Naive thymus-derived CD8-positive, alpha-beta T cell (primary cell): ENCODE results near the gene ATP9B. TPM values are rescaled to one million over a fixed set of nuclear protein-coding genes. Genes with fewer than 3 reads are reported as not detected.

Source experiments
- ATAC-seq, 2 donors: fragments of 150-1000 bp; cut with Tn5 transposase in 1 of 2; sonication (Bioruptor Pico), chemical (Tn5 transposase) in 1 of 2; 1 replicate in 1 of 2; 2 replicates in 1 of 2; pipeline ENCODE4 v1.10.0; 2021; ENCODE audit warnings: mild to moderate bottlenecking in 2 of 2, moderate library complexity in 2 of 2
- POLR2A ChIA-PET: fragments of 350-600 bp; sonication (Branson Sonifier 250); formaldehyde crosslinking; loops from one replicate; lab custom pipeline; 2021; ENCODE audit warnings: antibody characterized with exemption; lab: Charles Lee
- DNase-seq, 10 donors: peaks; one replicate each; pipeline versions ENCODE4 v3.0.0 to v3.0.0-alpha.2; 2020 to 2022
- H3K27ac Mint-ChIP-seq, 10 donors: one replicate each; pipeline ENCODE4 v1.8.0; 2020 to 2022; ENCODE audit warnings: mild to moderate bottlenecking in 10 of 10, mixed read lengths in 10 of 10, moderate library complexity in 4 of 10, inconsistent platforms in 1 of 10
- H3K27me3 Mint-ChIP-seq, 5 donors: one replicate each; pipeline ENCODE4 v1.8.0; 2021 to 2022; ENCODE audit warnings: mixed read lengths in 5 of 5
- H3K36me3 Mint-ChIP-seq, 3 donors: one replicate each; pipeline ENCODE4 v1.8.0; 2020 to 2022; ENCODE audit warnings: mixed read lengths in 3 of 3, mild to moderate bottlenecking in 2 of 3, inconsistent platforms in 1 of 3
- H3K4me1 Mint-ChIP-seq, 4 donors: one replicate each; pipeline ENCODE4 v1.8.0; 2021 to 2022; ENCODE audit warnings: mixed read lengths in 4 of 4
- H3K4me3 Mint-ChIP-seq, 10 donors: one replicate each; pipeline ENCODE4 v1.8.0; 2020 to 2022; ENCODE audit warnings: mild to moderate bottlenecking in 10 of 10, mixed read lengths in 10 of 10, moderate library complexity in 6 of 10, inconsistent platforms in 1 of 10
- H3K9me3 Mint-ChIP-seq, 9 donors: one replicate each; pipeline ENCODE4 v1.8.0; 2020 to 2022; ENCODE audit warnings: mixed read lengths in 9 of 9, mild to moderate bottlenecking in 3 of 9, inconsistent platforms in 1 of 9, moderate library complexity in 1 of 9
- polyA plus RNA-seq, 3 donors: library from polyadenylated mRNA; unstranded; fragments of 300-500 nt; fragmentation: Illumina TruSeq; gene quantifications; one replicate each; pipeline ENCODE4 v1.2.3, GENCODE V29; 2021
- total RNA-seq, 8 experiments: library from RNA in 2 of 8; stranded (reverse) in 2 of 8; gene quantifications; one replicate each; pipeline ENCODE4 v1.2.3 and lab custom pipeline; 2021 to 2026

ATP9B gene
- total and polyA plus RNA-seq, 5 experiments from 2014 or later = 16.0 to 79.5 (median 18.6) TPM

GRCh38 chr18:79385708-79386341, 316.6 kb downstream of the ATP9B start:
- Mint-ChIP-seq H3K27me3 (peaks cover 0 to 10% (median 0%) of the 10 kb centered on the region in 5 donors), H3K4me1 (peaks cover 14 to 21% (median 16%) of the 10 kb centered on the region in 4 donors), H3K9me3 (no peaks in the 10 kb centered on the region), H3K36me3 (no peaks in the 10 kb centered on the region), H3K27ac (peak overlapping the region in 1 of 10 donors; percentile 24), H3K4me3 (no peak overlapping the region)
- POLR2A ChIA-PET = interaction anchor here (1.0 kb wide), 1 partner anchor 20 kb away, joined by 3 read pairs; no protein-coding TSS in a partner anchor
- DNase-seq = no peak
- ATAC-seq = no peak

DNA sequence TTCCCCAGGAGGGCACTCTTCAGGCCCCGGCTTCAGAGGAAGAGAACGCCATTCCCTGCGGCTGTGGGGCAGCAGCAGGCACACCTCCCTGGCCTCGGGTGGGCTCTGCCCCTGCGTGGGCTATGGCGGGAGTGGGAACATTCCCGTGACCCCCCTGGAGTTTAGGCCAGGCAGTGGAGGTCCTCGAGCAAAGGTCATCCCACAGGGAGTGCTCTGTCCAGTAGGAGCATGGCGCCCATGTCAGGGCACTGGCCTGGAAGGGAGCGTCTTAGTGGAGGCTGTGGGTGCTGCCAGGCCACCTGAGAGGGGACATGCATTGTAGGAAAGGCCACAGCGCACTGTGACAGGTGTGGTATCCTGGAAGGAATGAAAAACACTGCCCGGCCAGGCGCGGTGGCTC, 317.4 kb downstream of the ATP9B start:
- H3K4me1 Mint-ChIP-seq = peaks cover 14 to 21% (median 16%) of the 10 kb centered on the region in 4 donors
- H3K36me3 Mint-ChIP-seq = no peaks in the 10 kb centered on the region
- no peak for DNase-seq

DNA sequence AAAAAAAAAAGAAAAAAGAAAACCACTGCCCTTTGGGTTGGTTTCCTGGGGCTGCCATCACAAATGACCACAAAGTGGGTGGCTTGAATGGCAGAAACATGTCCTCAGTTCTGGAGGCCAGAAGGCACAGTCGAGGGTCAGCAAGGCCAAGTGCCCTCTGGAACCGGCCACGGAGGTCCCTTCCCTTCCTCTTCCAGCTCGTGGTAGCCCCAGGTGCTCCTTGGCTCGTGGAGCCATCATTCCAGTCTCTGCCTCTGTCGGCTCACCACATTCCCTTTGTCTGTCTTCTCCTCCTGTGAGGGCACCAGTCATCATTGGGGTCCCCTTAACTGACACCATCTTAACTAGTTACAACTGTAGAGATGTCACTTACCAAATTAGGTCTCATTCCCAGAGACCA, 318.0 kb downstream of the ATP9B start:
- DNase-seq = peak in 1 of 10 donors; percentile 54
- POLR2A ChIA-PET = no interaction called here
- H3K27ac Mint-ChIP-seq = peak overlapping the region in 2 of 10 donors; percentile 16 to 82

More for the DNA sequence above, 317.4 kb downstream of the ATP9B start:
- POLR2A ChIA-PET = no interaction called here
- no peaks in the 10 kb centered on the region for H3K9me3 Mint-ChIP-seq
- peaks cover 0 to 12% (median 0%) of the 10 kb centered on the region in 5 donors for H3K27me3 Mint-ChIP-seq
- H3K27ac Mint-ChIP-seq = no peak overlapping the region
- ATAC-seq = no peak
- no peak overlapping the region for H3K4me3 Mint-ChIP-seq

DNA sequence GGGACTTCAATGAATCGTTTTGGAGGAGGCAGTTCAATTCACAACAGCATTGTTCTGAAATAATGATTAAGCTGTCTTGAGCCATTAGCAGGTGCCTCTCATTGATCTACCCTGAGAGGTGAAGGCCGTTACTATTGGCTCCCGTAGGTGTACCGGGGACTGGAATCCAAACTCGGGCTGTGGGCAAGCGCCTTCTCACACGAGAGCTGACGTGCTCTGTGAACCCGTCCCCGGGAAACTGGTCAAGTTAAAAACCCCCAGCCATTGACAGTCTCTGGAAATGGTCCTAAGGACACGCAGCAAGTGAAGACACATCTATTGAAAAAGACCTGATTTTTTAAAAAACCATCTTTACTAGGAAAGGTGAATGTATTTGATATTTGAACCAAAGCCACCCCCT, 318.4 kb downstream of the ATP9B start:
- peaks cover 0 to 16% (median 0%) of the 10 kb centered on the region in 5 donors for H3K27me3 Mint-ChIP-seq
- H3K36me3 Mint-ChIP-seq = no peaks in the 10 kb centered on the region
- peaks cover 20 to 28% (median 23%) of the 10 kb centered on the region in 4 donors for H3K4me1 Mint-ChIP-seq
- ATAC-seq (no peak), DNase-seq (no peak)
- H3K4me3 Mint-ChIP-seq = peak overlapping the region in 1 of 10 donors; percentile 41
- no peaks in the 10 kb centered on the region for H3K9me3 Mint-ChIP-seq
- peak overlapping the region in 3 of 10 donors; percentile 21 to 82 (median 65) for H3K27ac Mint-ChIP-seq
- POLR2A ChIA-PET = no interaction called here

More for the DNA sequence above, 318.0 kb downstream of the ATP9B start:
- Mint-ChIP-seq H3K4me1 (peaks cover 17 to 24% (median 19%) of the 10 kb centered on the region in 4 donors), H3K4me3 (peak overlapping the region in 1 of 10 donors; percentile 41), H3K27me3 (peaks cover 0 to 14% (median 0%) of the 10 kb centered on the region in 5 donors), H3K9me3 (no peaks in the 10 kb centered on the region), H3K36me3 (no peaks in the 10 kb centered on the region)
- no peak for ATAC-seq

- Mint-ChIP-seq H3K4me1 (peaks cover 23 to 31% (median 27%) of the 10 kb centered on the region in 4 donors), H3K27ac (peak overlapping the region in 2 of 10 donors; percentile 43 to 82), H3K9me3 (no peaks in the 10 kb centered on the region), H3K27me3 (peaks cover 0 to 16% (median 0%) of the 10 kb centered on the region in 5 donors), H3K36me3 (no peaks in the 10 kb centered on the region), H3K4me3 (no peak overlapping the region)
- ATAC-seq (no peak), DNase-seq (peak in 1 of 10 donors; percentile 44)
- POLR2A ChIA-PET = interaction anchor here (0.5 to 1.5 kb wide), 2 partner anchors 10 to 12 kb away, joined by 4 read pairs; no protein-coding TSS in a partner anchor
Observed at GRCh38 chr18:79388043-79388442, 318.8 kb downstream of the ATP9B start.

DNA sequence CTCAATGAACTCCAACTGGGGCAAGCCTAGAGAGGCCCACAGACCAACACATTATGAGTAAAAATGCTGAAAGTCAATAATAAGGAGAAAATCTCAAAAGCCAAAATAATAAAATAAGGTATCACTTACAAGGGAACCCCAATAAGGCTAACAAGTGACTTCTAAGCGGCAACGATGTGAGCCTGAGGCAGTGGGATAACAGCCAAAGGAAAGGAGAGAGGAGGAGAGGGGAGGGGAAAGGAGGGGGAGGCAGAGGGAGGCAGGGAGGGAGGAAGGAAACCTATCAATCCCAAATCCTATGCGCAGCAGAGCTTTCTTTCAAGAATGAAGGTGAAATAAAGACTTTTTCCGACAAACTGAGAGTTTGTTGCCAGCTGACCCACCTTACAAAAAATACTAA, 320.5 kb downstream of the ATP9B start:
- POLR2A ChIA-PET = no interaction called here
- Mint-ChIP-seq H3K36me3 (no peaks in the 10 kb centered on the region), H3K4me3 (no peak overlapping the region), H3K9me3 (no peaks in the 10 kb centered on the region), H3K27ac (peak overlapping the region in 1 of 10 donors; percentile 15), H3K27me3 (peaks cover 0 to 16% (median 0%) of the 10 kb centered on the region in 5 donors), H3K4me1 (peaks cover 19 to 39% (median 35%) of the 10 kb centered on the region in 4 donors)
- DNase-seq = no peak
- no peak for ATAC-seq

- Mint-ChIP-seq H3K27ac (peak overlapping the region in 5 of 10 donors; percentile 35 to 91 (median 61)), H3K4me1 (peaks cover 18 to 43% (median 36%) of the 10 kb centered on the region in 4 donors), H3K36me3 (no peaks in the 10 kb centered on the region), H3K4me3 (peak overlapping the region; percentile 60 to 93 (median 72)), H3K27me3 (peaks cover 0 to 16% (median 0%) of the 10 kb centered on the region in 5 donors), H3K9me3 (no peaks in the 10 kb centered on the region)
- no peak for ATAC-seq
- peak in 1 of 10 donors; percentile 44 for DNase-seq
- POLR2A ChIA-PET = interaction anchor here (1.4 to 3.8 kb wide), 3 partner anchors 12 to 250 kb away, joined by 5 to 26 read pairs (median 9); no protein-coding TSS in a partner anchor
Observed at GRCh38 chr18:79392226-79392625, 323.0 kb downstream of the ATP9B start.

- peaks cover 0 to 14% (median 0%) of the 10 kb centered on the region in 5 donors for H3K27me3 Mint-ChIP-seq
- H3K36me3 Mint-ChIP-seq = no peaks in the 10 kb centered on the region
- H3K9me3 Mint-ChIP-seq = no peaks in the 10 kb centered on the region
- peaks cover 17 to 39% (median 30%) of the 10 kb centered on the region in 4 donors for H3K4me1 Mint-ChIP-seq
- peak overlapping the region; percentile 76 to 93 (median 88) for H3K4me3 Mint-ChIP-seq
- POLR2A ChIA-PET = interaction anchor here (0.7 to 3.8 kb wide), 5 partner anchors 11 to 286 kb away, joined by 4 to 26 read pairs (median 5); no protein-coding TSS in a partner anchor
- peak; percentile 26 to 60 for ATAC-seq
- peak overlapping the region; percentile 47 to 92 (median 82) for H3K27ac Mint-ChIP-seq
- DNase-seq = peak in 4 of 10 donors; percentile 41 to 48 (median 42)
Observed at GRCh38 chr18:79393181-79393634, 324.0 kb downstream of the ATP9B start.

GRCh38 chr18:79393635-79394533, 324.7 kb downstream of the ATP9B start:
- H3K4me1 Mint-ChIP-seq = peaks cover 16 to 45% (median 28%) of the 10 kb centered on the region in 4 donors
- H3K9me3 Mint-ChIP-seq = no peaks in the 10 kb centered on the region
- DNase-seq (peak in 9 of 10 donors; percentile 32 to 80 (median 47)), ATAC-seq (peak; percentile 20 to 26)
- no peaks in the 10 kb centered on the region for H3K36me3 Mint-ChIP-seq
- POLR2A ChIA-PET = interaction anchor here (0.7 to 3.8 kb wide), 4 partner anchors 10 to 285 kb away, joined by 4 to 26 read pairs (median 7); no protein-coding TSS in a partner anchor
- peak overlapping the region; percentile 47 to 92 (median 83) for H3K27ac Mint-ChIP-seq
- peaks cover 0 to 12% (median 0%) of the 10 kb centered on the region in 5 donors for H3K27me3 Mint-ChIP-seq
- H3K4me3 Mint-ChIP-seq = peak overlapping the region; percentile 76 to 93 (median 88)

- Mint-ChIP-seq H3K4me3 (peak overlapping the region; percentile 66 to 90 (median 86)), H3K27ac (peak overlapping the region in 9 of 10 donors; percentile 25 to 86 (median 69)), H3K36me3 (no peaks in the 10 kb centered on the region), H3K9me3 (no peaks in the 10 kb centered on the region), H3K27me3 (peaks cover 0 to 7% (median 0%) of the 10 kb centered on the region in 5 donors), H3K4me1 (peaks cover 15 to 45% (median 28%) of the 10 kb centered on the region in 4 donors)
- DNase-seq (peak; percentile 30 to 80 (median 56)), ATAC-seq (peak; percentile 29 to 36)
- POLR2A ChIA-PET = interaction anchor here (3.8 kb wide), 1 partner anchor 10 kb away, joined by 26 read pairs; no protein-coding TSS in a partner anchor
Observed at GRCh38 chr18:79394534-79395307, 325.5 kb downstream of the ATP9B start.

- POLR2A ChIA-PET = interaction anchor here (1.7 to 3.8 kb wide), 2 partner anchors 9 to 283 kb away, joined by 5 to 26 read pairs; no protein-coding TSS in a partner anchor
- H3K4me3 Mint-ChIP-seq = peak overlapping the region; percentile 66 to 90 (median 86)
- DNase-seq = no peak
Observed at GRCh38 chr18:79395308-79395640, 326.1 kb downstream of the ATP9B start.

More at GRCh38 chr18:79395308-79395640, 326.1 kb downstream of the ATP9B start:
- Mint-ChIP-seq H3K27ac (peak overlapping the region in 2 of 10 donors; percentile 25 to 76), H3K36me3 (no peaks in the 10 kb centered on the region), H3K4me1 (peaks cover 15 to 45% (median 27%) of the 10 kb centered on the region in 4 donors), H3K27me3 (peaks cover 0 to 7% (median 0%) of the 10 kb centered on the region in 5 donors), H3K9me3 (no peaks in the 10 kb centered on the region)
- ATAC-seq = no peak
